GM20000 (cell line): ENCODE results near the gene DNAJC8.

Experiments used
- DNase-seq: peaks from one replicate; pipeline ENCODE4 v3.0.0; 2012; ENCODE audit warnings: low spot score
- CTCF ChIP-seq: IDR thresholded peaks from 2 replicates; pipeline ENCODE4 v1.5.1; 2012; ENCODE audit warnings: mild to moderate bottlenecking, control low read depth; ENCODE audit errors: extremely low read depth, missing control alignments

Gene DNAJC8

DNA sequence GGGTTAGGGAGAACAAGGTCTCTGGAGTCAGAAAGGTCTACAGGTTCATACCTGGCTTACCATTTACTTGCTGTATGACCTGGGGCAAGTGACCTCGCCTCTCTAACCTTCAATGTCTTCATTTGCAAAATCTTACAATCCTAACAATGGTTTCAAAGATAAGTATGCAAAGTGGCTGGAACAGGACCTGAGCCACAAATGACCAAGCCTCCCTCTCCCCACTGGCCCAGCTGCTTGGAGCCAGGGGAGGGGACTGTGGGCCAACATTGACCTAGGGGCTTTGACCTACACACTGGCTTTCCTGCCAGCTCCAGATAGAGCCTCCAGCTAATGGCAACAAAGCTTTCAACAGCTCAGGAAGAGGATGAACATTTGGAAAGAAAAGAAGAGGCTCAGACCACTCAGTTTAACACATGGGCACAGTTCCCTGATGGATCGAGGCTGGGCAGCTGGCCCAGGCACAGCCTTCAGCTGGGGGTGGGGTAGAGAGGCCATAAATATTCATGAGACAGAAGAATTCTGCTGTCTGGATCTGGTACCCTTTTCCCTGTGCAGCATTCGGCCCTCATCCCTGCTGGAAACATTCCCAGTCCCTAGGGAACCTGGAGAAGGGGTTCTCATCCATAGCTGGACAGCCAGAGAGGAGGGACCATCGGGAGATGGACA lies 69.2 kb downstream of the DNAJC8 start:
- no peak for TF ChIP-seq CTCF
- DNase-seq, result no peak

DNA sequence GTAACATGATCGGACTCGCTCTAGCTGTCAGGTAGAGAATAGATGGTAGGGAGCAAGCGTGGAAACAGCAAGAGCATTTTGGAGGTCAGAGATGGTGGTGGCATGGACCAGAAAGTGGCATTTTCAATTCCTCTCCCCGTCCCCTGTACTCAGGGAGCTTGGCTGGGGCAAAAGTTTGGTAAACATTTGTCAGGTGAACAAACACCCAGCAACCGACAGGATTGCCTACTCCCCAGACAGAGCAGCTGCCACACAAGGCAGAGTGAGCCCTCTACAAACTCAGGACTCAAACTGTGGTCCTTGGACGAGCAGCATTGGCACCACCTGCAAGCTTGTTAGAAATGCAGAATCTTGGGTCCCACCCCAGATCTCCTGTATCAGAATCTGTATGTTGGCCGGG lies 70.7 kb downstream of the DNAJC8 start:
- no peak for TF ChIP-seq CTCF
- DNase-seq, result no peak

DNA sequence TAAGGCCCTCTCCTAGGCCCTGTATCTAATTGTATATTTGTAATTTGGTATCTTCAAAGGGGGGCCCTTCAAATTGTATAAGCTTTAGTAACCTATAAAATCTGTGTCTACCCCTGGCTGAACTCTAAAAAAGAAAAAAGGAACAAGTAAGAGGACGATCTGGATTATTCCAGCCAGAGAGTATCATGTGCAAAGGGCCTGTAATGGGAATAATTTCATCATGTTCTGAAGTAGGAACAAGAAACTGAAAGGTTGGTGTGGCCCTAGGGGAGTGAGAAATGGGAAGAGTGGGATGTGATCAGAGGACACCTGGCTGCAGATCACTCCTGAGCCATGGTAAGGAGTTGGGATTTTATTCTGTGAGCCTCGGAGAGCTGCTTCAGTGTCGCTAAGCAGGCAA lies 71.1 kb downstream of the DNAJC8 start:
- no peak for TF ChIP-seq CTCF
- no peak for DNase-seq

DNA sequence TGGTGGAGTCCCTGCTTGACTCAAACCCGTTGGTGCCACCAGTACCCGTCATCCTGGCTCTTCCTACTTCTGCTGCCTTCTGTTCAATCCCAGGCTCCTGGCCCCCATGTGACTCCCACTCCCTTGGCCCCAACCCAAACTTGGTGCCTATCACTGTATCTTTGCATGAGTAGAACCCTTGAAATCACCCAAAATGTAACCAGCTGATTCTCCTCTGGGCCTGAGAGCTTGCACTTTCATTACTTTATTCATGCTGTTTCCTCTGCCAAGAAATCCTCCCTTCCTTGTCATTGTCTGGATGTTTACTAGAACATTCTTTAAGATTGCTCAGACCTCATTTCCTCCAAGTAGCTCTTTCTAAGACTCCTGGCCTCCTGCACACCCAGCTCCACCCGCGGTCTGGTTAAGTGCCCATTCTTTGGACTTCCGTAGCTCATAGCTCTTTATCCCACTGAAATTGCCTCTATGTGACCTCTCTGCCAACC lies 72.0 kb downstream of the DNAJC8 start:
- TF ChIP-seq CTCF, result no peak
- no peak for DNase-seq

DNA sequence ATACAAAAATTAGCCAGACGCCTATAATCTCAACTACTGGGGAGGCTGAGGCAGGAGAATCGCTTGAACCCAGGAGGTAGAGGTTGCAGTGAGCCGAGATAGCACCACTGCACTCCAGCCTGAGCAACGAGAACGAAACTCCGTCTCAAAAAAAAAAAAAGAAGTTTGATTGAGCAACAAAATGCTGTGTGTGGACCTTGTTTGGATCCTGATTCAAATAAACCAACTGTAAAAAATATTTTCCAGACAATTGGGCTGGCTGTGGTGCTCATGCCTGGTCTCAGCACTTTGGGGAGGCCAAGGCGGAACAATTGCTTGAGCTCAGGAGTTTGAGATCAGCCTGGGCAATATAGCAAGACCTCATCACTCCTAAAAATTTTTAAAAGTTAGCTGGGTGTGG lies 73.1 kb downstream of the DNAJC8 start:
- no peak for DNase-seq
- no peak for TF ChIP-seq CTCF

DNA sequence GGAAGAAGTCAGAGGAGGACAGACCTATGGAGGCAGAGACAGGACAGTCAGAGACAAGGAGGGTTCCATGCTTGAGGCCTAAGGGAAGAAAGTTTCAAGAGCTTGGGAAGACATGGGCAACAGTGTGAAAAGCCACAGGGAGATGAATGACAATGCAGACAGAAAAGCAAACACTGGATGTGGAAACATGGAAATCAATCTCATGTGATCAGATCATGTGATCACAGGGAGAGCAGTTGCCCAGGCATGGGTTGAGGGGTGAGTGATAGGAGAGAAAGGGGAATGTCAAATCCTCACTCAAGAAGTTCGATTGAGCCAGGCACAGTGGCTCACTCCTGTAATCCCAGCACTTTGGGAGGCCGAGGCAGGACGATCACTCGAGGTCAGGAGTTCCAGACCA lies 73.6 kb downstream of the DNAJC8 start:
- TF ChIP-seq CTCF, result no peak
- DNase-seq, result no peak

DNA sequence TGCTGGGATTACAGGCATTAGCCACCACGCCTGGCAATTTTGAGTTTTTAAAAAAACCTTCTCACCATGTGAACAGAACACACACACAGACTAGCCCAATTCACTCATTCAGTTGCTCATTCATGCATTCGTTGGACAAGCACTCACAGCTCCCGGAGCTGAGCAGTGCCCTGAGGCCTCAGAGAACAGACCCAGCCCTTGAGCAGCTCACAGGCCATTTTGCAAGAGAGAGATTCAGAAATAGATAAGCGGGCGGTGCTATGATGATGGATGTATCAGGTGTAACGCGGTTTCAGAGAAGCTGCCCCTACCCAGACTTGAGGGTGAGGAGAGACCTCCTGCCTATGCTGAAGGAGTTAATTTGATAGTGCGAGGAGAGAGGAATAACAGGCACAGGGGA lies 74.9 kb downstream of the DNAJC8 start:
- DNase-seq, result no peak
- TF ChIP-seq CTCF, result no peak
